HepG2 (cell line): ENCODE data around the gene THSD4. TPM values are rescaled to one million over a fixed set of nuclear protein-coding genes. Genes with fewer than 3 reads are reported as not detected.

Source experiments
- EZH2 ChIP-seq: conservative IDR thresholded peaks from 2 replicates; pipeline ENCODE4 v1.6.1; 2012; ENCODE audit warnings: mild to moderate bottlenecking, low read depth, low read length, moderate library complexity
- HMG20B ChIP-seq: conservative IDR thresholded peaks from 2 replicates; pipeline ENCODE4 v1.6.1; 2016; ENCODE audit warnings: missing genetic modification reagents, missing compliant biosample characterization
- HOXA3 ChIP-seq: sonication (generic); formaldehyde crosslinking; IDR thresholded peaks from 2 replicates; pipeline ENCODE4 v1.5.0; 2020; ENCODE audit warnings: missing genetic modification reagents
- MYNN ChIP-seq: sonication (generic); formaldehyde crosslinking; IDR thresholded peaks from 2 replicates; pipeline ENCODE4 v1.4.0; 2020; ENCODE audit warnings: mild to moderate bottlenecking, low read depth, missing genetic modification reagents
- PHF8 ChIP-seq: sonication (generic); formaldehyde crosslinking; IDR thresholded peaks from 2 replicates; pipeline ENCODE4 v1.5.0; 2020; ENCODE audit warnings: missing genetic modification reagents
- SPEN ChIP-seq: sonication (generic); formaldehyde crosslinking; IDR thresholded peaks from 2 replicates; pipeline ENCODE4 v1.5.1; 2020; ENCODE audit warnings: low read depth, mild to moderate bottlenecking, missing genetic modification reagents
- SUZ12 ChIP-seq: fragments of 150-350 bp; IDR thresholded peaks from 2 replicates; pipeline ENCODE4 v1.6.1; 2014; ENCODE audit warnings: low read depth, low read length
- THYN1 ChIP-seq: sonication (generic); formaldehyde crosslinking; IDR thresholded peaks from 2 replicates; pipeline ENCODE4 v1.8.1; 2023; ENCODE audit warnings: low read depth, mild to moderate bottlenecking, moderate library complexity, missing genetic modification reagents, borderline replicate concordance
- TRIM24 ChIP-seq: sonication (generic); formaldehyde crosslinking; IDR thresholded peaks from 2 replicates; pipeline ENCODE4 v1.8.0; 2022; ENCODE audit warnings: mild to moderate bottlenecking, missing genetic modification reagents
- ZBTB3 ChIP-seq: sonication (generic); formaldehyde crosslinking; IDR thresholded peaks from 2 replicates; pipeline ENCODE4 v1.4.0; 2020; ENCODE audit warnings: low read depth, mild to moderate bottlenecking, moderate library complexity, missing genetic modification reagents, borderline replicate concordance
- ZBTB7A ChIP-seq: sonication (generic); formaldehyde crosslinking; IDR thresholded peaks from 2 replicates; pipeline ENCODE4 v1.8.0; 2022; ENCODE audit warnings: mild to moderate bottlenecking, missing genetic modification reagents
- ZMAT3 ChIP-seq: sonication (generic); formaldehyde crosslinking; conservative IDR thresholded peaks from 2 replicates; pipeline ENCODE4 v1.7.0; 2021; ENCODE audit warnings: missing genetic modification reagents
- ZMYM2 ChIP-seq: sonication (generic); formaldehyde crosslinking; IDR thresholded peaks from 2 replicates; pipeline ENCODE4 v1.8.0; 2022; ENCODE audit warnings: mild to moderate bottlenecking, missing genetic modification reagents
- ZNF546 ChIP-seq: sonication (generic); formaldehyde crosslinking; conservative IDR thresholded peaks from 2 replicates; pipeline ENCODE4 v1.8.1; 2023; ENCODE audit warnings: mild to moderate bottlenecking, missing genetic modification reagents
- ZNF547 ChIP-seq: sonication (generic); formaldehyde crosslinking; IDR thresholded peaks from 2 replicates; pipeline ENCODE4 v1.5.1; 2020; ENCODE audit warnings: mild to moderate bottlenecking, missing genetic modification reagents
- ZNF549 ChIP-seq: sonication (generic); formaldehyde crosslinking; IDR thresholded peaks from 2 replicates; pipeline ENCODE4 v1.5.0; 2020; ENCODE audit warnings: missing genetic modification reagents
- polyA plus RNA-seq, 8 experiments: library from polyadenylated mRNA; depleted of rRNA in 3 of 8; stranded (reverse) in 7 of 8; unstranded in 1 of 8; fragments of >200 nt; fragmentation: Illumina TruSeq in 4 of 8; extraction: Trizol in 4 of 8; gene quantifications; 2 replicates each; pipeline versions ENCODE4 v1.2.1 to v1.2.3, GENCODE V29; 2011 to 2016; ENCODE audit warnings: low read depth in 4 of 8, missing spikeins in 1 of 8, mixed read lengths in 1 of 8; ENCODE audit not compliant: insufficient read depth in 1 of 8
- total RNA-seq, 5 experiments: library from RNA; depleted of rRNA; stranded (reverse); fragments of >200 nt; fragmentation: Illumina TruSeq; extraction: Trizol; gene quantifications; 2 replicates each; pipeline ENCODE4 v1.2.3, GENCODE V29; 2016; ENCODE audit warnings: low read depth in 1 of 5
- TF ChIP-seq, protein P1 (sequence below): sonication (generic); formaldehyde crosslinking; IDR thresholded peaks from 2 replicates; pipeline ENCODE4 v1.5.0; 2020; ENCODE audit warnings: missing genetic modification reagents
- TF ChIP-seq, protein P2 (sequence below): sonication (generic); formaldehyde crosslinking; IDR thresholded peaks from 2 replicates; pipeline ENCODE4 v1.8.1; 2023; ENCODE audit warnings: mild to moderate bottlenecking, moderate library complexity, missing genetic modification reagents
- TF ChIP-seq, protein P3 (sequence below): sonication (generic); formaldehyde crosslinking; IDR thresholded peaks from 2 replicates; pipeline ENCODE4 v1.4.0; 2020; ENCODE audit warnings: missing genetic modification reagents, borderline replicate concordance
- TF ChIP-seq, protein P4 (sequence below): fragments of 450-650 bp; IDR thresholded peaks from 2 replicates; pipeline ENCODE4 v1.6.1; 2017
- TF ChIP-seq, protein P5 (sequence below): sonication (generic); formaldehyde crosslinking; conservative IDR thresholded peaks from 2 replicates; pipeline ENCODE4 v1.5.0; 2020; ENCODE audit warnings: missing genetic modification reagents

The THSD4 gene
- total and polyA plus RNA-seq, 2 of the 13 experiments (the other 11 are each of a cell fraction or from before 2014, with no cell fraction given) = 0.07 to 0.21 TPM

DNA sequence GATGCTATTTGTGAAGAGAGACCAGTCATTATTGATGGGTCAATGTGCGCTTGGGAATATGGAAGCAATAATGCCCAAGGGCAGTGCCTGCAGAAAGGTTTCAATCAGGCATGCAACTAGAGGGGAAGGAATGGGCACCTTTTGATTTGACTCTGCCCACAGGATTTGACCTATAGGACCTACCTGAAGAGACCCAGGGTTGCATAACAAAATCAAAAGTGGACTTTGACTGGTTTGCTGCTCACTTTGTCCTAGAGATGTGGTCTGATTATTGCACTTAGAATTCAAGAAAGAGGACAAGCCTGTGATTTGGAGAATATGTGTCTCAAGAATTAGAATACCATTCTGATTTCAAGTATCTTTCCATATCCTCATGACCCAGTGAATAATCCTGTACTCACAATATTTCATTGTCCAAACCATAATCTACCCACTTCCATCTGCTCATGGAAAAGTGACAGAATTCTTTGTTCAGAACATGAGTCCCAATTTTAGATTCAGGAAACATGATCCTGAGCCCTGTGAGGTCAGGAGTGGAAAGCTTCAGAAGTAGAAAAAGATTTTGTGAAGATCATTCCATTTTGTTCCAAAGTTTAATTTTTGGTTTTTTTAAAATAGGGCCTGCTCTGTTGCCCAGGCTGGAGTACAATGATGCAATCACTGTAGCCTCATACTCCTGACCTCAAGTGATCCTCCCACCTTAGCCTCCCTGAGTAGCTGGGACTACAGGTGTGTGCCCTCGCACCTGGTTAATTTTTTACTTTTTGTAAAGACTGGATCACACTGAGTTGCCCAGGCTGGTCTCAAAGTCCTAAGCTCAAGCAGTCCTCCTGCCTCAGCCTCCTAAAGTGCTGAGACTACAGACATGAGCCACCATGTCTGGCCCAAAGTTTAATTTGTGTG, 543.8 kb downstream of the THSD4 start (continued):
- TF ChIP-seq, protein P1, sequence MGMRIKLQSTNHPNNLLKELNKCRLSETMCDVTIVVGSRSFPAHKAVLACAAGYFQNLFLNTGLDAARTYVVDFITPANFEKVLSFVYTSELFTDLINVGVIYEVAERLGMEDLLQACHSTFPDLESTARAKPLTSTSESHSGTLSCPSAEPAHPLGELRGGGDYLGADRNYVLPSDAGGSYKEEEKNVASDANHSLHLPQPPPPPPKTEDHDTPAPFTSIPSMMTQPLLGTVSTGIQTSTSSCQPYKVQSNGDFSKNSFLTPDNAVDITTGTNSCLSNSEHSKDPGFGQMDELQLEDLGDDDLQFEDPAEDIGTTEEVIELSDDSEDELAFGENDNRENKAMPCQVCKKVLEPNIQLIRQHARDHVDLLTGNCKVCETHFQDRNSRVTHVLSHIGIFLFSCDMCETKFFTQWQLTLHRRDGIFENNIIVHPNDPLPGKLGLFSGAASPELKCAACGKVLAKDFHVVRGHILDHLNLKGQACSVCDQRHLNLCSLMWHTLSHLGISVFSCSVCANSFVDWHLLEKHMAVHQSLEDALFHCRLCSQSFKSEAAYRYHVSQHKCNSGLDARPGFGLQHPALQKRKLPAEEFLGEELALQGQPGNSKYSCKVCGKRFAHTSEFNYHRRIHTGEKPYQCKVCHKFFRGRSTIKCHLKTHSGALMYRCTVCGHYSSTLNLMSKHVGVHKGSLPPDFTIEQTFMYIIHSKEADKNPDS (CRISPR knock-in tag) = no peak
- TF ChIP-seq, protein P2, sequence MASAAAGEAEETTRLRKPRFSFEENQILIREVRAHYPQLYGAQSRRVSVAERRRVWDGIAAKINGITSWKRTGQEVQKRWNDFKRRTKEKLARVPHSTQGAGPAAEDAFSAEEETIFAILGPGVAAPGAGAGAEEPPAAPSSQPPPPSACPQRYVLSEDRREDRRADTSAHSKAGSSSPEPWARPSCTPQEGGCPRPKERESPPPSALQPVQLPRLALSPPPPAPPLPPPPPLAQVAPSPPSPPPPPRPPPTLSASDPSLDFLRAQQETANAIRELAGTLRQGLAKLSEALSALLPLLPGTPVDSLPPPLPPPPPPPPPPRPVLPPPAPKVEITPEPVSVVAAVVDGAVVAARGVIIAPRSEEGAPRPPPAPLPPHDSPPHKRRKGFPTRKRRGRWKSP (CRISPR knock-in tag) = no peak
- TF ChIP-seq, protein P3, sequence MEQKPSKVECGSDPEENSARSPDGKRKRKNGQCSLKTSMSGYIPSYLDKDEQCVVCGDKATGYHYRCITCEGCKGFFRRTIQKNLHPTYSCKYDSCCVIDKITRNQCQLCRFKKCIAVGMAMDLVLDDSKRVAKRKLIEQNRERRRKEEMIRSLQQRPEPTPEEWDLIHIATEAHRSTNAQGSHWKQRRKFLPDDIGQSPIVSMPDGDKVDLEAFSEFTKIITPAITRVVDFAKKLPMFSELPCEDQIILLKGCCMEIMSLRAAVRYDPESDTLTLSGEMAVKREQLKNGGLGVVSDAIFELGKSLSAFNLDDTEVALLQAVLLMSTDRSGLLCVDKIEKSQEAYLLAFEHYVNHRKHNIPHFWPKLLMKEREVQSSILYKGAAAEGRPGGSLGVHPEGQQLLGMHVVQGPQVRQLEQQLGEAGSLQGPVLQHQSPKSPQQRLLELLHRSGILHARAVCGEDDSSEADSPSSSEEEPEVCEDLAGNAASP (CRISPR knock-in tag) = peak; percentile 58; the same call in 1 of the 2 replicates
- TF ChIP-seq HMG20B (CRISPR knock-in tag) (no peak), ZNF549 (no peak), MYNN (CRISPR knock-in tag) (no peak), THYN1 (CRISPR knock-in tag) (no peak), ZMYM2 (CRISPR knock-in tag) (peak; percentile 60; the same call in 1 of the 2 replicates), SPEN (CRISPR knock-in tag) (no peak), TRIM24 (CRISPR knock-in tag) (no peak), PHF8 (CRISPR knock-in tag) (no peak), ZBTB3 (no peak), ZNF547 (CRISPR knock-in tag) (no peak), ZBTB7A (CRISPR knock-in tag) (no peak), SUZ12 (no peak), HOXA3 (CRISPR knock-in tag) (no peak), ZNF546 (no peak), EZH2 (no peak), ZMAT3 (CRISPR knock-in tag) (no peak)
- TF ChIP-seq, protein P4, sequence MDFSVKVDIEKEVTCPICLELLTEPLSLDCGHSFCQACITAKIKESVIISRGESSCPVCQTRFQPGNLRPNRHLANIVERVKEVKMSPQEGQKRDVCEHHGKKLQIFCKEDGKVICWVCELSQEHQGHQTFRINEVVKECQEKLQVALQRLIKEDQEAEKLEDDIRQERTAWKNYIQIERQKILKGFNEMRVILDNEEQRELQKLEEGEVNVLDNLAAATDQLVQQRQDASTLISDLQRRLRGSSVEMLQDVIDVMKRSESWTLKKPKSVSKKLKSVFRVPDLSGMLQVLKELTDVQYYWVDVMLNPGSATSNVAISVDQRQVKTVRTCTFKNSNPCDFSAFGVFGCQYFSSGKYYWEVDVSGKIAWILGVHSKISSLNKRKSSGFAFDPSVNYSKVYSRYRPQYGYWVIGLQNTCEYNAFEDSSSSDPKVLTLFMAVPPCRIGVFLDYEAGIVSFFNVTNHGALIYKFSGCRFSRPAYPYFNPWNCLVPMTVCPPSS = no peak
- TF ChIP-seq, protein P5, sequence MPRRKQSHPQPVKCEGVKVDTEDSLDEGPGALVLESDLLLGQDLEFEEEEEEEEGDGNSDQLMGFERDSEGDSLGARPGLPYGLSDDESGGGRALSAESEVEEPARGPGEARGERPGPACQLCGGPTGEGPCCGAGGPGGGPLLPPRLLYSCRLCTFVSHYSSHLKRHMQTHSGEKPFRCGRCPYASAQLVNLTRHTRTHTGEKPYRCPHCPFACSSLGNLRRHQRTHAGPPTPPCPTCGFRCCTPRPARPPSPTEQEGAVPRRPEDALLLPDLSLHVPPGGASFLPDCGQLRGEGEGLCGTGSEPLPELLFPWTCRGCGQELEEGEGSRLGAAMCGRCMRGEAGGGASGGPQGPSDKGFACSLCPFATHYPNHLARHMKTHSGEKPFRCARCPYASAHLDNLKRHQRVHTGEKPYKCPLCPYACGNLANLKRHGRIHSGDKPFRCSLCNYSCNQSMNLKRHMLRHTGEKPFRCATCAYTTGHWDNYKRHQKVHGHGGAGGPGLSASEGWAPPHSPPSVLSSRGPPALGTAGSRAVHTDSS (CRISPR knock-in tag) = no peak
